Endothelial cell of umbilical vein (primary cell): ENCODE data around the gene MIEN1. TPM values are rescaled to one million over a fixed set of nuclear protein-coding genes. Genes with fewer than 3 reads are reported as not detected.

Experiments
- BruUV-seq: library from RNA; stranded (reverse); fragments of 400-500 nt; replicated peaks from 2 replicates; lab custom pipeline; 2021; lab: Mats Ljungman, UMichigan
- CTCF ChIA-PET: fragments of 300-600, 350-600 bp; sonication (Branson Sonifier 250); formaldehyde crosslinking; loops from one replicate; lab custom pipeline; 2021; ENCODE audit warnings: antibody characterized with exemption, inconsistent platforms; lab: Charles Lee
- POLR2A ChIA-PET: fragments of 300-600, 350-600 bp; sonication (Branson Sonifier 250); formaldehyde crosslinking; loops from one replicate; lab custom pipeline; 2021; ENCODE audit warnings: antibody characterized with exemption, inconsistent platforms; lab: Charles Lee
- DNase-seq: peaks from one replicate; pipeline ENCODE4 v3.0.0-alpha.2; 2011; ENCODE audit warnings: low read depth, low spot score
- FAIRE-seq: peaks from 2 replicates; lab custom pipeline; 2011; peaks lifted over from hg19 to GRCh38; lab: Jason Lieb, UNC
- H2AFZ ChIP-seq: 2 replicates; pipeline ENCODE4 v1.6.0; 2012; ENCODE audit warnings: low read depth, low read length, control low read depth, inconsistent platforms
- H3K27ac ChIP-seq: 2 replicates; pipeline ENCODE4 v1.5.1; 2011; ENCODE audit warnings: low read depth, mild to moderate bottlenecking, control low read depth, low read length, moderate library complexity; ENCODE audit not compliant: insufficient read depth
- H3K27me3 ChIP-seq, 2 experiments: 2 replicates each; pipeline versions ENCODE4 v1.6.0 to v1.6.1; 2011; ENCODE audit warnings: low read length in 2 of 2, mixed read lengths in 1 of 2; ENCODE audit not compliant: control insufficient read depth in 2 of 2, insufficient read depth in 2 of 2
- H3K36me3 ChIP-seq, 2 experiments: 2 replicates in 1 of 2; 3 replicates in 1 of 2; pipeline ENCODE4 v1.5.1; 2011; ENCODE audit warnings: low read length in 2 of 2, mild to moderate bottlenecking in 1 of 2, moderate library complexity in 1 of 2; ENCODE audit not compliant: control insufficient read depth in 2 of 2, insufficient read depth in 2 of 2; ENCODE audit errors: extremely low read depth in 1 of 2
- H3K4me1 ChIP-seq: 3 replicates; pipeline ENCODE4 v1.5.1; 2011; ENCODE audit warnings: mild to moderate bottlenecking, low read length; ENCODE audit not compliant: control insufficient read depth, insufficient read depth; ENCODE audit errors: extremely low read depth
- H3K4me2 ChIP-seq: 2 replicates; pipeline ENCODE4 v1.6.1; 2011; ENCODE audit warnings: low read length, control low read depth, mixed read lengths; ENCODE audit not compliant: insufficient read depth
- H3K4me3 ChIP-seq, 3 experiments: fragments of 200-600 bp in 1 of 3; sonication (generic), shearing (Covaris generic) in 1 of 3; replicated peaks in 1 of 3; 2 replicates each; pipeline ENCODE4 v1.5.1; 2011 to 2016; ENCODE audit warnings: control low read depth in 3 of 3, low read length in 3 of 3, mild to moderate bottlenecking in 2 of 3, inconsistent platforms in 1 of 3, low read depth in 1 of 3, moderate library complexity in 1 of 3; ENCODE audit not compliant: insufficient read depth in 1 of 3
- H3K79me2 ChIP-seq: 2 replicates; pipeline ENCODE4 v1.6.0; 2012; ENCODE audit warnings: low read length, inconsistent platforms; ENCODE audit not compliant: control insufficient read depth, insufficient read depth
- H3K9ac ChIP-seq: replicated peaks from 2 replicates; pipeline ENCODE3; 2011; ENCODE audit warnings: low read length, control low read depth; ENCODE audit not compliant: insufficient read depth; ENCODE audit errors: extremely low read depth
- H3K9me1 ChIP-seq: replicated peaks from 3 replicates; pipeline ENCODE4 v1.6.0; 2011; ENCODE audit warnings: mild to moderate bottlenecking, low read length; ENCODE audit not compliant: control insufficient read depth, insufficient read depth; ENCODE audit errors: extremely low read depth
- H3K9me3 ChIP-seq: replicated peaks from 2 replicates; pipeline ENCODE4 v1.5.1; 2012; ENCODE audit warnings: low read length, inconsistent platforms; ENCODE audit not compliant: control insufficient read depth, insufficient read depth
- H4K20me1 ChIP-seq: replicated peaks from 2 replicates; pipeline ENCODE3; 2011; ENCODE audit warnings: mild to moderate bottlenecking, low read length; ENCODE audit not compliant: control insufficient read depth, insufficient read depth; ENCODE audit errors: extremely low read depth
- CTCF ChIP-seq, 2 donors: IDR thresholded peaks; 1 replicate in 1 of 2; 2 replicates in 1 of 2; pipeline ENCODE4 v1.5.1; 2011; ENCODE audit warnings: low read length in 2 of 2, mild to moderate bottlenecking in 2 of 2, moderate library complexity in 2 of 2, control low read depth in 1 of 2, inconsistent platforms in 1 of 2, low read depth in 1 of 2; ENCODE audit not compliant: insufficient read depth in 1 of 2; ENCODE audit errors: extremely low read depth in 1 of 2
- EZH2 ChIP-seq: IDR thresholded peaks from 2 replicates; pipeline ENCODE4 v1.6.1; 2012; ENCODE audit warnings: borderline replicate concordance, low read depth, mild to moderate bottlenecking, moderate library complexity, low read length, inconsistent platforms; ENCODE audit not compliant: severe bottlenecking
- FOS ChIP-seq: IDR thresholded peaks from 2 replicates; pipeline ENCODE4 v1.6.1; 2011; ENCODE audit warnings: mild to moderate bottlenecking, low read length, moderate library complexity, borderline replicate concordance; ENCODE audit not compliant: insufficient read depth
- GATA2 ChIP-seq: IDR thresholded peaks from 2 replicates; pipeline ENCODE4 v1.7.0; 2011; ENCODE audit warnings: low read depth, mild to moderate bottlenecking, moderate library complexity, mixed read lengths, low read length; ENCODE audit not compliant: insufficient read length, insufficient read depth
- JUN ChIP-seq: IDR thresholded peaks from 2 replicates; pipeline ENCODE4 v1.6.1; 2011; ENCODE audit warnings: borderline replicate concordance, low read depth; ENCODE audit not compliant: insufficient read length, insufficient read depth
- MAX ChIP-seq: IDR thresholded peaks from 2 replicates; pipeline ENCODE4 v1.6.1; 2011; ENCODE audit not compliant: insufficient read depth, insufficient read length
- MYC ChIP-seq: IDR thresholded peaks from one replicate; pipeline ENCODE4 v1.6.1; 2011; ENCODE audit warnings: mild to moderate bottlenecking, low read depth, low read length
- POLR2A ChIP-seq: IDR thresholded peaks from 2 replicates; pipeline ENCODE4 v1.6.1; 2012; ENCODE audit warnings: low read depth, mild to moderate bottlenecking, control low read depth, low read length
- POLR2AphosphoS5 ChIP-seq: IDR thresholded peaks from 2 replicates; pipeline ENCODE4 v1.6.1; 2012; ENCODE audit warnings: low read depth, mild to moderate bottlenecking, control low read depth, low read length, moderate library complexity; ENCODE audit not compliant: insufficient read depth
- dilution Hi-C: fragments of 300-500 bp; cut with MboI; formaldehyde crosslinking; loops from one replicate; pipeline ENCODE4 v1.15.0; 2019; ENCODE audit warnings: low sequenced_read_pairs; ENCODE audit not compliant: extremely low pct_ligation_motif_present
- intact Hi-C: fragments of 100-400 bp; cut with micrococcal nuclease; formaldehyde crosslinking; loops from one replicate; pipeline ENCODE4 v1.10.0; 2022
- polyA plus RNA-seq, 4 experiments: library from polyadenylated mRNA; depleted of rRNA in 3 of 4; stranded (reverse) in 3 of 4; unstranded in 1 of 4; fragments of >200 nt; gene quantifications; 2 replicates each; pipeline versions ENCODE4 v1.2.1 to v1.2.3, GENCODE V29; 2011 to 2012; ENCODE audit warnings: missing spikeins in 1 of 4
- total RNA-seq: library from RNA; stranded (reverse); gene quantifications from 2 replicates; pipeline ENCODE4 v1.2.3, GENCODE V29; 2021

MIEN1 gene
- total and polyA plus RNA-seq, 2 donors (not counting 3 experiments of a cell fraction or from before 2014, with no cell fraction given), result 42.4 to 74.5 TPM

- dilution Hi-C loops, result no loop called here
- peaks cover 47 to 52% of the 10 kb centered on the region in 2 experiments for H3K27me3 ChIP-seq
- POLR2A ChIA-PET, result no interaction called here
Measured at GRCh38 chr17:39772415-39772814, 42.1 kb upstream of the MIEN1 start.

More at GRCh38 chr17:39772415-39772814, 42.1 kb upstream of the MIEN1 start:
- no peaks in the 10 kb centered on the region for H3K9me1 ChIP-seq
- no peaks in the 10 kb centered on the region for H4K20me1 ChIP-seq
- no peak overlapping the region for H3K4me2 ChIP-seq
- no peaks in the 10 kb centered on the region for H3K79me2 ChIP-seq
- H3K4me3 ChIP-seq, result no peak overlapping the region
- H3K9ac ChIP-seq, result no peak overlapping the region
- FAIRE-seq, result no peak
- intact Hi-C loops, result no loop called here
- no peak for DNase-seq
- no peak overlapping the region for H3K27ac ChIP-seq
- BruUV-seq, result no TSS peak
- CTCF ChIA-PET, result no interaction called here
- H3K36me3 ChIP-seq, result no peaks in the 10 kb centered on the region
- no peak overlapping the region for H2AFZ ChIP-seq
- TF ChIP-seq GATA2 (no peak), FOS (no peak), MAX (no peak), EZH2 (no peak), POLR2A (no peak), POLR2AphosphoS5 (no peak), CTCF (IDR thresholded peaks at IDR 0.05; ENCODE audit: extremely low read depth in 1 of 2, insufficient read depth in 1 of 2, low read depth in 1 of 2, low read length in 2 of 2) (no peak), JUN (no peak), MYC (no peak)
- H3K4me1 ChIP-seq, result no peaks in the 10 kb centered on the region
- no peaks in the 10 kb centered on the region for H3K9me3 ChIP-seq
